Transverse colon (tissue), 4 donors: ENCODE results near the gene LAMB1. TPM values are rescaled to one million over a fixed set of nuclear protein-coding genes. Genes with fewer than 3 reads are reported as not detected.

Experiments
- DNase-seq: peaks from one replicate; pipeline ENCODE4 v3.0.0-alpha.2; 2019
- H3K27ac ChIP-seq, 4 donors: fragments of 200-600 bp; sonication (generic); 2 replicates each; pipeline ENCODE4 v1.5.1; 2016 to 2018; ENCODE audit warnings: inconsistent platforms in 4 of 4
- H3K27me3 ChIP-seq: fragments of 200-600 bp; sonication (generic); 2 replicates; pipeline ENCODE4 v1.5.1; 2017; ENCODE audit warnings: inconsistent platforms
- H3K36me3 ChIP-seq, 4 donors: fragments of 200-600 bp; sonication (generic); 2 replicates each; pipeline ENCODE4 v1.5.1; 2017 to 2019; ENCODE audit warnings: inconsistent platforms in 4 of 4
- H3K4me1 ChIP-seq, 4 donors: fragments of 200-600 bp; sonication (generic); 2 replicates each; pipeline ENCODE4 v1.5.1; 2017 to 2020; ENCODE audit warnings: inconsistent platforms in 4 of 4
- H3K4me3 ChIP-seq, 4 donors: fragments of 200-600 bp; sonication (generic); 1 replicate in 1 of 4; 2 replicates in 3 of 4; pipeline versions ENCODE4 v1.5.1 to v1.6.1; 2017 to 2019; ENCODE audit warnings: inconsistent platforms in 4 of 4
- H3K9me3 ChIP-seq, 2 donors: fragments of 200-600 bp; sonication (generic); 2 replicates each; pipeline ENCODE4 v1.5.1; 2017 to 2019; ENCODE audit warnings: inconsistent platforms in 2 of 2
- CTCF ChIP-seq, 5 experiments: fragments of 200-600 bp in 3 of 5; fragments of 450-650 bp in 2 of 5; sonication (generic) in 3 of 5; IDR thresholded peaks; 1 replicate in 2 of 5; 2 replicates in 3 of 5; pipeline ENCODE4 v1.5.1; 2016 to 2017; ENCODE audit warnings: antibody characterized with exemption in 5 of 5, inconsistent platforms in 3 of 5, mild to moderate bottlenecking in 2 of 5, moderate library complexity in 1 of 5
- EP300 ChIP-seq: sonication (generic); formaldehyde crosslinking; IDR thresholded peaks from one replicate; pipeline ENCODE4 v1.6.1; 2017; ENCODE audit warnings: antibody characterized with exemption, low read depth
- POLR2A ChIP-seq: fragments of 450-650 bp; IDR thresholded peaks from one replicate; pipeline ENCODE4 v1.6.1; 2016; ENCODE audit warnings: antibody characterized with exemption, mild to moderate bottlenecking, moderate library complexity
- POLR2AphosphoS5 ChIP-seq, 3 donors: sonication (generic); formaldehyde crosslinking; IDR thresholded peaks; one replicate each; pipeline ENCODE4 v1.6.1; 2016; ENCODE audit warnings: antibody characterized with exemption in 3 of 3
- WGBS, 2 donors: methylation state at CpG; one replicate each; pipeline ENCODE4 v1.1.5; 2018; ENCODE audit warnings: low coverage in 1 of 2; 5-methylcytosine and 5-hydroxymethylcytosine counted together
- in situ Hi-C, 4 donors: fragments of 200-750 bp; cut with MboI; loops; one replicate each; pipeline versions ENCODE4 v1.15.0 to v1.15.1; 2017; ENCODE audit warnings: low sequenced_read_pairs in 3 of 4, low pct_ligation_motif_present in 1 of 4, low pct_unique_long_range_greater_than_20kb in 1 of 4
- intact Hi-C: fragments of 100-400 bp; cut with DNase I; formaldehyde crosslinking; loops from one replicate; pipeline ENCODE4 v1.15.1; 2023; ENCODE audit warnings: low total_unique reads
- total RNA-seq, 4 donors: library from RNA; depleted of rRNA; stranded (reverse); fragments of >200 nt; gene quantifications; one replicate each; pipeline ENCODE4 v1.1.0, GENCODE V29; 2016

Gene LAMB1
- total RNA-seq, 4 donors from 2014 or later, result 54.2 to 119 (median 90.3) TPM

GRCh38 chr7:108014215-108014614, 11.3 kb upstream of the LAMB1 start:
- no peak for TF ChIP-seq EP300
- TF ChIP-seq POLR2AphosphoS5 (IDR thresholded peaks at IDR 0.05), result no peak
- TF ChIP-seq CTCF (IDR thresholded peaks at IDR 0.05), result no peak
- TF ChIP-seq POLR2A, result no peak
- in situ Hi-C loops (no loop called here), intact Hi-C loops (no loop called here)
- Histone ChIP-seq H3K36me3 (no peaks in the 10 kb centered on the region), H3K27ac (peak overlapping the region in 2 of 4 donors; percentile 44 to 57), H3K4me3 (no peak overlapping the region), H3K27me3 (no peaks in the 10 kb centered on the region), H3K9me3 (no peaks in the 10 kb centered on the region), H3K4me1 (peaks cover 4 to 49% (median 30%) of the 10 kb centered on the region in 4 donors)
- DNase-seq, result no peak
- 28 to 34% methylated on average over 2 of the region's 2 CpGs for WGBS, 2 donors

GRCh38 chr7:108012499-108013430, 9.8 kb upstream of the LAMB1 start:
- Histone ChIP-seq H3K9me3 (no peaks in the 10 kb centered on the region), H3K4me3 (no peak overlapping the region), H3K4me1 (peaks cover 4 to 59% (median 30%) of the 10 kb centered on the region in 4 donors), H3K27me3 (no peaks in the 10 kb centered on the region), H3K27ac (peak overlapping the region in 2 of 4 donors; percentile 6 to 47), H3K36me3 (no peaks in the 10 kb centered on the region)
- TF ChIP-seq POLR2AphosphoS5 (IDR thresholded peaks at IDR 0.05) (peak in 1 of 3 donors; percentile 43), EP300 (no peak)
- intact Hi-C loops (no loop called here), in situ Hi-C loops (no loop called here)
- WGBS, 2 donors, result 70 to 85% methylated on average over 7 to 8 of the region's 8 CpGs
- no peak for DNase-seq

GRCh38 chr7:108010377-108010776, 7.4 kb upstream of the LAMB1 start:
- Histone ChIP-seq H3K4me3 (no peak overlapping the region), H3K36me3 (no peaks in the 10 kb centered on the region), H3K27me3 (no peaks in the 10 kb centered on the region), H3K4me1 (peaks cover 4 to 56% (median 25%) of the 10 kb centered on the region in 4 donors), H3K9me3 (no peaks in the 10 kb centered on the region), H3K27ac (peak overlapping the region; percentile 33 to 63 (median 46))
- WGBS, 2 donors, result 36 to 64% methylated on average over 1 of the region's 1 CpG
- intact Hi-C loops, result no loop called here
- in situ Hi-C loops, result no loop called here
- DNase-seq, result no peak
- TF ChIP-seq EP300 (no peak), POLR2AphosphoS5 (IDR thresholded peaks at IDR 0.05) (no peak), CTCF (IDR thresholded peaks at IDR 0.05) (no peak), POLR2A (no peak)

- Histone ChIP-seq H3K36me3 (no peaks in the 10 kb centered on the region), H3K4me3 (no peak overlapping the region), H3K4me1 (peaks cover 4 to 53% (median 21%) of the 10 kb centered on the region in 4 donors), H3K27ac (peak overlapping the region in 3 of 4 donors; percentile 33 to 63 (median 47)), H3K27me3 (no peaks in the 10 kb centered on the region), H3K9me3 (no peaks in the 10 kb centered on the region)
- no peak for DNase-seq
- intact Hi-C loops (loop anchor here (10.0 kb wide), 2 partner anchors 75 to 135 kb away; no protein-coding TSS in a partner anchor), in situ Hi-C loops (no loop called here)
- WGBS, 2 donors, result 85 to 86% methylated on average over 4 of the region's 4 CpGs
- TF ChIP-seq CTCF (IDR thresholded peaks at IDR 0.05) (no peak), POLR2A (no peak)
These were observed 6.9 kb upstream of the LAMB1 start for GRCh38 chr7:108009873-108010272.
